Measurements from ENCODE around the gene NSA2.
"Not testable (repeated sequence)": the region's sequence is repeated elsewhere in the genome, so short reads cannot be mapped to it uniquely, and the experiment has no call there.

NSA2 gene

DNA sequence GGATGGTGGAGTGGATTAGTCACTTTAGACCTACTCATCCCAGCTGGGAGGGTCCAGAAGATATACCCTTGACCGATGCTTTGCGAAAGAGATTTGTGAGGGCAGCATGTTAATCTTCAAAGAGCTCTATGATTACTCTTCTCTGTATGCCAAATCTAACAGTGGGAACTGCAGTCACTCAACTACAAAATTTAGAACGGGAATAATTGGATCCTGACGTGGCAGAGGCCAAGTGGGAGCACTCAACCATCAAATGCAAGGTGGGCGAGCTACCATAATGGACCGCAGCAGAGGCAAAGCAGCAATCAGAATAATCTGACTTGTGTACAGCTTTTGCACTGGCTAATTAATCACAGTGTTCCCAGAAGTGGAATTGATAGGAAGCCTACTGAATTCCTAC is 20.4 kb downstream of the NSA2 start:
- H3K27me3 ChIP-seq (replicated peaks; ENCODE audit: control insufficient read depth, insufficient read depth, low read length): no peaks in the 10 kb centered on the region
- no peak overlapping the region for H3K4me3 ChIP-seq (replicated peaks; ENCODE audit: low read depth, low read length)
- TF ChIP-seq, protein P1, sequence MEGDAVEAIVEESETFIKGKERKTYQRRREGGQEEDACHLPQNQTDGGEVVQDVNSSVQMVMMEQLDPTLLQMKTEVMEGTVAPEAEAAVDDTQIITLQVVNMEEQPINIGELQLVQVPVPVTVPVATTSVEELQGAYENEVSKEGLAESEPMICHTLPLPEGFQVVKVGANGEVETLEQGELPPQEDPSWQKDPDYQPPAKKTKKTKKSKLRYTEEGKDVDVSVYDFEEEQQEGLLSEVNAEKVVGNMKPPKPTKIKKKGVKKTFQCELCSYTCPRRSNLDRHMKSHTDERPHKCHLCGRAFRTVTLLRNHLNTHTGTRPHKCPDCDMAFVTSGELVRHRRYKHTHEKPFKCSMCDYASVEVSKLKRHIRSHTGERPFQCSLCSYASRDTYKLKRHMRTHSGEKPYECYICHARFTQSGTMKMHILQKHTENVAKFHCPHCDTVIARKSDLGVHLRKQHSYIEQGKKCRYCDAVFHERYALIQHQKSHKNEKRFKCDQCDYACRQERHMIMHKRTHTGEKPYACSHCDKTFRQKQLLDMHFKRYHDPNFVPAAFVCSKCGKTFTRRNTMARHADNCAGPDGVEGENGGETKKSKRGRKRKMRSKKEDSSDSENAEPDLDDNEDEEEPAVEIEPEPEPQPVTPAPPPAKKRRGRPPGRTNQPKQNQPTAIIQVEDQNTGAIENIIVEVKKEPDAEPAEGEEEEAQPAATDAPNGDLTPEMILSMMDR (IDR thresholded peaks at IDR 0.05; ENCODE audit: insufficient read depth, low read length, poor library complexity, severe bottlenecking): no peak
- no peak for DNase-seq (ENCODE audit: extremely low read depth, insufficient read length)
- H3K36me3 ChIP-seq (ENCODE audit: control insufficient read depth, insufficient read depth, low read length): no peaks in the 10 kb centered on the region

DNA sequence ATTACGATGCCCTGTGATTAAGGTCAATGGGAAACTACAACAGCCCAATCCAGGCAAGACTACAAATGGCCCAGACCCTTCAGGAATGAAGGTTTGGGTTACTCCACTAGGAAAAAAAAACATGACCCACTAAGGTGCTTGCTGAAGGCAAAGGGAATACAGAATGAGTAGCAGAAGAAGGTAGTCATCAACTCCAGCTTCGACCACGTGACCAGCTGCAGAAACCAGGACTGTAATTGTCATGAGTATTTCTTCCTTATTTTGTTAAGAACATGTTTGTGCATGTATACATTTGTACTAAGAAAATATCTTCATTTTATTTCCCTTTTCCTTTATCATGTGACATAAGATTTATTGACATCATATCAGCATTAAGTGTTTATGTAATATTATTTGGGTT is 24.6 kb downstream of the NSA2 start:
- H3K27me3 ChIP-seq (replicated peaks; ENCODE audit: control insufficient read depth, insufficient read depth, low read length); H3K36me3 ChIP-seq (ENCODE audit: control insufficient read depth, insufficient read depth, low read length); DNase-seq (ENCODE audit: extremely low read depth, insufficient read length); H3K4me3 ChIP-seq (replicated peaks; ENCODE audit: low read depth, low read length): not testable (repeated sequence)

DNA sequence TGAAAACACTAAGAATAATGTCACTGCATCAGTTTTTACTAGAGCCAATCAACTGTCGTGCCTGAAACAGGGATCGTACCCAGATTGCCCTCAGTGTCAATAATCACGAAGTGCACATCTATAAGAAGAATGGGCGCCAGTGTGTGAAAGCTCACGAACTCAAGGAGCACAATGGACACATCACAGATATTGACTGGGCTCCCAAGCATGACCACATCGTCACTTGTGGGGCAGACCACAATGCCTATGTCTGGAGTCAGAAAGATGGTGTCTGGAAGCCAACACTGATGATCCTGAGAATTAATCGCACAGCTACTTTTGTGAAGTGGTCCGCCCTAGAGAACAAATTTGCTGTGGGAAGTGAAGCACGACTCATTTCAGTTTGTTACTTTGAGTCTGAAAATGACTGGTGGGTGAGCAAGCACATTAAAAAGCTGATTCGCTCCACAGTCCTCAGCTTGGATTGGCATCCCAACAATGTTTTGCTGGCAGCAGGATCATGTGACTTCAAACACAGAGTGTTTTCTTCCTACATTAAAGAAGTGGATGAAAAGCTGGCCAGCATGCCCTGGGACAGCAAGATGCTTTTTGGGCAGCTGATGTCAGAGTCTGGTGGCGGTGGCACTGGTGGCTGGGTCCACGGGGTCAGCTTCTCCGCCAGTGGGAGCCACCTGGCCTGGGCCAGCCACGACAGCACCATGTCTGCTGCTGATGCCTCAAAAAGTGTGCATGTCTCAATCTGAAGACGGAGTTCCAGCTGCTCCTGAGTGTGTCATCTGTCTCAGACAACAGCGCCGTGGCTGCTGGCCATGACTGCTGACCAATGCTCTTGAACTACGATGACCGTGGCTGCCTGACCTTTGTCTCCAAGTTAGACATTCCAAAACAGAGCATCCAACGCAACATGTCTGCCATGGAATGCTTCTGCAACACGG is 32.2 kb downstream of the NSA2 start:
- no peak for DNase-seq (ENCODE audit: extremely low read depth, insufficient read length)

DNA sequence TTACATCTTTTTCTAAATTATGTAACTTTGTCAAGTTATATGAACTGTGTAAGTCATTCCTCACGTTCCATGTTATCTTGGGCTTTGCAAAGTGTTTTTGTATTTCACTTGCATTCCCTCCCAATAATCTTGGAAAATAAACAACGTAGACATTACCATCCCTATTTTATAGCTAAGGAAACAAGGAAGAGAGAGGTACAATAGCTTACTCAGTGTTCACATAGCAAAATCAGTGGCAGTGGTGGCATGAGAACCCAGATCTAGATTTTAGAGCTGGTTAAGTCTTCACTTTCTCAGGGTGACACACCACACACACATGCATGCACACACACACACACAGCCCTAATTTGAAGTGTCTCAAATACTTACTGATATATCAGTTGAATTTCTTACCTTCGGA is 34.1 kb downstream of the NSA2 start:
- H3K36me3 ChIP-seq (ENCODE audit: control insufficient read depth, insufficient read depth, low read length): no peaks in the 10 kb centered on the region; the same call in 1 of the 2 replicates
- no peak for DNase-seq (ENCODE audit: extremely low read depth, insufficient read length)
- H3K27me3 ChIP-seq (replicated peaks; ENCODE audit: control insufficient read depth, insufficient read depth, low read length): no peaks in the 10 kb centered on the region
- H3K4me3 ChIP-seq (replicated peaks; ENCODE audit: low read depth, low read length): no peak overlapping the region
- TF ChIP-seq, protein P1 (IDR thresholded peaks at IDR 0.05; ENCODE audit: insufficient read depth, low read length, poor library complexity, severe bottlenecking): no peak

More for the DNA sequence above, 32.2 kb downstream of the NSA2 start:
- no peak overlapping the region for H3K4me3 ChIP-seq (replicated peaks; ENCODE audit: low read depth, low read length)
- no peaks in the 10 kb centered on the region; the same call in 1 of the 2 replicates for H3K36me3 ChIP-seq (ENCODE audit: control insufficient read depth, insufficient read depth, low read length)
- no peaks in the 10 kb centered on the region for H3K27me3 ChIP-seq (replicated peaks; ENCODE audit: control insufficient read depth, insufficient read depth, low read length)
- TF ChIP-seq, protein P1 (IDR thresholded peaks at IDR 0.05; ENCODE audit: insufficient read depth, low read length, poor library complexity, severe bottlenecking): no peak

DNA sequence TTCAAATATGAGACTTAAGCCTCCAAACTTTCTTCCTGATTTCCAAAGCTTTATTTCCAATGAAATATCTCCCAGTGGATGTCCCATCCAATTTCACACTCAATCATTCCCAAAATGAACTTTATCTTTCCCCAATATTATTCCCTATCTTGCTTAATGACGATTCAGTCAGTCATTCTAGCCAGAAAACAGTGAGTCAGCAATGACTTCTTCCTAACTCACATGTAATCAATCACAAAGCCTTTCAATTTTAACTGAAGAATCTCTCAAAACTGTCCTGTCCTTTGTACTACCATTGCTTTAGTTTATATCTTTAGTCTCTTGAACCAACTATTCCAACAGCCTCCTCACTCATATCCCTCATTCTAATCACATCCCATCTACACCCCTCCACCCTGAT is 34.9 kb downstream of the NSA2 start:
- Histone ChIP-seq H3K27me3 (replicated peaks; ENCODE audit: control insufficient read depth, insufficient read depth, low read length) (no peaks in the 10 kb centered on the region), H3K4me3 (replicated peaks; ENCODE audit: low read depth, low read length) (no peak overlapping the region), H3K36me3 (ENCODE audit: control insufficient read depth, insufficient read depth, low read length) (no peaks in the 10 kb centered on the region; the same call in 1 of the 2 replicates)
- TF ChIP-seq, protein P1 (IDR thresholded peaks at IDR 0.05; ENCODE audit: insufficient read depth, low read length, poor library complexity, severe bottlenecking): no peak
- DNase-seq (ENCODE audit: extremely low read depth, insufficient read length): no peak

DNA sequence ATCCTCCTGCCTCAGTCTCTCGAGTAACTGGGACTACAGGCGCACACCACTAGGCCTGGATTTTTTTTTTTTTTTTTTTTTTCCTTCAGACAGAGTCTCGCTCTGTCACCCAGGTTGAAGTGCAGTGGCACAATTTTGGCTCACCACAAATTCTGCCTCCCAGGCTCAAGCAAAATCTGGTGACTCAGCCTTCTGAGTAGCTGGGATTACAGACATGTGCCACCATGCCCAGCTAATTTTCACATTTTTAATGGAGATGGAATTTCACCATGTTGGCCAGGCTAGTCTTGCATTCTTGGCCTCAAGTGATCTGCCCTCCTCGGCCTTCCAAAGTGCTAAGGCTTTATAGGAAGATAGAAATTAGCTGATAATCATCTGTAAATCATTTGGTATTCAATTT is 43.9 kb downstream of the NSA2 start:
- H3K4me3 ChIP-seq (replicated peaks; ENCODE audit: low read depth, low read length): no peak overlapping the region
- no peak for DNase-seq (ENCODE audit: extremely low read depth, insufficient read length)
- no peaks in the 10 kb centered on the region for H3K36me3 ChIP-seq (ENCODE audit: control insufficient read depth, insufficient read depth, low read length)
- no peaks in the 10 kb centered on the region for H3K27me3 ChIP-seq (replicated peaks; ENCODE audit: control insufficient read depth, insufficient read depth, low read length)
- TF ChIP-seq, protein P1 (IDR thresholded peaks at IDR 0.05; ENCODE audit: insufficient read depth, low read length, poor library complexity, severe bottlenecking): no peak
